ENCODE data around the gene TFDP2.

DNA sequence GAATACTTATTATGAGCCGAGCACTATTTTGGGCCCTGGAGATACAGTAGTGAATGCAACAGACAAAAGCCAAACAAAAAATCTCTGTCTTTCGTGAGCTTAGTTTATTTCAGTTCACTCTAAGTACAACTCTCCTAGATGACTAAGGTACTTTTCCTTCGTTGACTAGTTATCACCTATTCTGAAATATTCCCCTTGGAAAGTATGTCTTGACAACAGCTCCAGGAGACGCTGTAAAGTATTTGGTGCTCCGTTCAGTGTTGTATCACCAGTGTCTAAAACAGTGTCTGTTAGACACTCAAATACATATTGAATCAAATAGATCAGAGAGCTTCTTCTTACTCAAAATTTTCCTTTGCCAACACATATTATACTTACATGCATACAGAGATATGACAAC is 119.6 kb downstream of the TFDP2 start:
- TF ChIP-seq ZFX (IDR thresholded peaks at IDR 0.05; ENCODE audit: borderline replicate concordance): no peak
- TF ChIP-seq, protein P1, sequence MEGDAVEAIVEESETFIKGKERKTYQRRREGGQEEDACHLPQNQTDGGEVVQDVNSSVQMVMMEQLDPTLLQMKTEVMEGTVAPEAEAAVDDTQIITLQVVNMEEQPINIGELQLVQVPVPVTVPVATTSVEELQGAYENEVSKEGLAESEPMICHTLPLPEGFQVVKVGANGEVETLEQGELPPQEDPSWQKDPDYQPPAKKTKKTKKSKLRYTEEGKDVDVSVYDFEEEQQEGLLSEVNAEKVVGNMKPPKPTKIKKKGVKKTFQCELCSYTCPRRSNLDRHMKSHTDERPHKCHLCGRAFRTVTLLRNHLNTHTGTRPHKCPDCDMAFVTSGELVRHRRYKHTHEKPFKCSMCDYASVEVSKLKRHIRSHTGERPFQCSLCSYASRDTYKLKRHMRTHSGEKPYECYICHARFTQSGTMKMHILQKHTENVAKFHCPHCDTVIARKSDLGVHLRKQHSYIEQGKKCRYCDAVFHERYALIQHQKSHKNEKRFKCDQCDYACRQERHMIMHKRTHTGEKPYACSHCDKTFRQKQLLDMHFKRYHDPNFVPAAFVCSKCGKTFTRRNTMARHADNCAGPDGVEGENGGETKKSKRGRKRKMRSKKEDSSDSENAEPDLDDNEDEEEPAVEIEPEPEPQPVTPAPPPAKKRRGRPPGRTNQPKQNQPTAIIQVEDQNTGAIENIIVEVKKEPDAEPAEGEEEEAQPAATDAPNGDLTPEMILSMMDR (IDR thresholded peaks at IDR 0.05): no peak

Measured in 22Rv1 (cell line).